H1 (cell line): Measurements from ENCODE around the gene JPH2. TPM values are rescaled to one million over a fixed set of nuclear protein-coding genes. Genes with fewer than 3 reads are reported as not detected.

Experiments
- BRCA1 ChIP-seq: IDR thresholded peaks from 2 replicates; pipeline ENCODE4 v1.6.1; 2012; ENCODE audit warnings: low read depth, low read length, improper control_type of control experiment
- CTBP2 ChIP-seq: IDR thresholded peaks from 2 replicates; pipeline ENCODE4 v1.7.0; 2011; ENCODE audit warnings: borderline replicate concordance, mild to moderate bottlenecking, moderate library complexity, mixed read lengths, low read length; ENCODE audit not compliant: insufficient read depth, insufficient read length
- EP300 ChIP-seq, 2 experiments: IDR thresholded peaks; 1 replicate in 1 of 2; 2 replicates in 1 of 2; pipeline ENCODE4 v1.6.1; 2011 to 2012; ENCODE audit warnings: low read depth in 2 of 2, low read length in 2 of 2, mild to moderate bottlenecking in 2 of 2, borderline replicate concordance in 1 of 2, inconsistent platforms in 1 of 2, moderate library complexity in 1 of 2
- MAX ChIP-seq: IDR thresholded peaks from 2 replicates; pipeline ENCODE4 v1.6.1; 2012; ENCODE audit warnings: inconsistent platforms
- POLR2AphosphoS5 ChIP-seq: IDR thresholded peaks from 2 replicates; pipeline ENCODE4 v1.6.1; 2011; ENCODE audit warnings: low read depth, low read length
- SIN3A ChIP-seq, 2 experiments: IDR thresholded peaks in 1 of 2; conservative IDR thresholded peaks in 1 of 2; 2 replicates each; pipeline ENCODE4 v1.6.1; 2011 to 2012; ENCODE audit warnings: low read length in 2 of 2, improper control_type of control experiment in 1 of 2, low read depth in 1 of 2, mild to moderate bottlenecking in 1 of 2
- ZNF274 ChIP-seq: IDR thresholded peaks from 2 replicates; pipeline ENCODE4 v1.7.0; 2012; ENCODE audit warnings: low read length, borderline replicate concordance; ENCODE audit errors: extremely low read depth
- polyA plus RNA-seq, 7 experiments: library from polyadenylated mRNA; depleted of rRNA in 3 of 7; stranded (reverse) in 5 of 7; unstranded in 2 of 7; fragments of >200 nt in 5 of 7; fragments of 200-250 nt in 2 of 7; gene quantifications; 1 replicate in 5 of 7; 2 replicates in 1 of 7; 4 replicates in 1 of 7; pipeline versions ENCODE4 v1.2.1 to v1.2.3, GENCODE V29; 2011 to 2013; ENCODE audit warnings: missing spikeins in 2 of 7, mixed read lengths in 2 of 7
- total RNA-seq: library from RNA; stranded (reverse); fragmentation: NEBNext Ultra II Directional; extraction: Animal tissue kit (Norgen Biotek cat#: 25700); gene quantifications from 2 replicates; pipeline ENCODE4 v1.2.1, GENCODE V29; 2021
- TF ChIP-seq, protein P1 (sequence below): fragments of 300-600 bp; sonication (generic); IDR thresholded peaks from 2 replicates; pipeline ENCODE4 v1.7.1; 2012; ENCODE audit warnings: low read length, moderate library complexity, mild to moderate bottlenecking, inconsistent platforms; ENCODE audit not compliant: insufficient replicate concordance

JPH2 gene
- total and polyA plus RNA-seq, 2 of the 8 experiments (the other 6 are each of a cell fraction or from before 2014, with no cell fraction given): 0.59 to 1.3 TPM

GRCh38 chr20:44066645-44067606, 120.1 kb downstream of the JPH2 start (continued):
- TF ChIP-seq, protein P1, sequence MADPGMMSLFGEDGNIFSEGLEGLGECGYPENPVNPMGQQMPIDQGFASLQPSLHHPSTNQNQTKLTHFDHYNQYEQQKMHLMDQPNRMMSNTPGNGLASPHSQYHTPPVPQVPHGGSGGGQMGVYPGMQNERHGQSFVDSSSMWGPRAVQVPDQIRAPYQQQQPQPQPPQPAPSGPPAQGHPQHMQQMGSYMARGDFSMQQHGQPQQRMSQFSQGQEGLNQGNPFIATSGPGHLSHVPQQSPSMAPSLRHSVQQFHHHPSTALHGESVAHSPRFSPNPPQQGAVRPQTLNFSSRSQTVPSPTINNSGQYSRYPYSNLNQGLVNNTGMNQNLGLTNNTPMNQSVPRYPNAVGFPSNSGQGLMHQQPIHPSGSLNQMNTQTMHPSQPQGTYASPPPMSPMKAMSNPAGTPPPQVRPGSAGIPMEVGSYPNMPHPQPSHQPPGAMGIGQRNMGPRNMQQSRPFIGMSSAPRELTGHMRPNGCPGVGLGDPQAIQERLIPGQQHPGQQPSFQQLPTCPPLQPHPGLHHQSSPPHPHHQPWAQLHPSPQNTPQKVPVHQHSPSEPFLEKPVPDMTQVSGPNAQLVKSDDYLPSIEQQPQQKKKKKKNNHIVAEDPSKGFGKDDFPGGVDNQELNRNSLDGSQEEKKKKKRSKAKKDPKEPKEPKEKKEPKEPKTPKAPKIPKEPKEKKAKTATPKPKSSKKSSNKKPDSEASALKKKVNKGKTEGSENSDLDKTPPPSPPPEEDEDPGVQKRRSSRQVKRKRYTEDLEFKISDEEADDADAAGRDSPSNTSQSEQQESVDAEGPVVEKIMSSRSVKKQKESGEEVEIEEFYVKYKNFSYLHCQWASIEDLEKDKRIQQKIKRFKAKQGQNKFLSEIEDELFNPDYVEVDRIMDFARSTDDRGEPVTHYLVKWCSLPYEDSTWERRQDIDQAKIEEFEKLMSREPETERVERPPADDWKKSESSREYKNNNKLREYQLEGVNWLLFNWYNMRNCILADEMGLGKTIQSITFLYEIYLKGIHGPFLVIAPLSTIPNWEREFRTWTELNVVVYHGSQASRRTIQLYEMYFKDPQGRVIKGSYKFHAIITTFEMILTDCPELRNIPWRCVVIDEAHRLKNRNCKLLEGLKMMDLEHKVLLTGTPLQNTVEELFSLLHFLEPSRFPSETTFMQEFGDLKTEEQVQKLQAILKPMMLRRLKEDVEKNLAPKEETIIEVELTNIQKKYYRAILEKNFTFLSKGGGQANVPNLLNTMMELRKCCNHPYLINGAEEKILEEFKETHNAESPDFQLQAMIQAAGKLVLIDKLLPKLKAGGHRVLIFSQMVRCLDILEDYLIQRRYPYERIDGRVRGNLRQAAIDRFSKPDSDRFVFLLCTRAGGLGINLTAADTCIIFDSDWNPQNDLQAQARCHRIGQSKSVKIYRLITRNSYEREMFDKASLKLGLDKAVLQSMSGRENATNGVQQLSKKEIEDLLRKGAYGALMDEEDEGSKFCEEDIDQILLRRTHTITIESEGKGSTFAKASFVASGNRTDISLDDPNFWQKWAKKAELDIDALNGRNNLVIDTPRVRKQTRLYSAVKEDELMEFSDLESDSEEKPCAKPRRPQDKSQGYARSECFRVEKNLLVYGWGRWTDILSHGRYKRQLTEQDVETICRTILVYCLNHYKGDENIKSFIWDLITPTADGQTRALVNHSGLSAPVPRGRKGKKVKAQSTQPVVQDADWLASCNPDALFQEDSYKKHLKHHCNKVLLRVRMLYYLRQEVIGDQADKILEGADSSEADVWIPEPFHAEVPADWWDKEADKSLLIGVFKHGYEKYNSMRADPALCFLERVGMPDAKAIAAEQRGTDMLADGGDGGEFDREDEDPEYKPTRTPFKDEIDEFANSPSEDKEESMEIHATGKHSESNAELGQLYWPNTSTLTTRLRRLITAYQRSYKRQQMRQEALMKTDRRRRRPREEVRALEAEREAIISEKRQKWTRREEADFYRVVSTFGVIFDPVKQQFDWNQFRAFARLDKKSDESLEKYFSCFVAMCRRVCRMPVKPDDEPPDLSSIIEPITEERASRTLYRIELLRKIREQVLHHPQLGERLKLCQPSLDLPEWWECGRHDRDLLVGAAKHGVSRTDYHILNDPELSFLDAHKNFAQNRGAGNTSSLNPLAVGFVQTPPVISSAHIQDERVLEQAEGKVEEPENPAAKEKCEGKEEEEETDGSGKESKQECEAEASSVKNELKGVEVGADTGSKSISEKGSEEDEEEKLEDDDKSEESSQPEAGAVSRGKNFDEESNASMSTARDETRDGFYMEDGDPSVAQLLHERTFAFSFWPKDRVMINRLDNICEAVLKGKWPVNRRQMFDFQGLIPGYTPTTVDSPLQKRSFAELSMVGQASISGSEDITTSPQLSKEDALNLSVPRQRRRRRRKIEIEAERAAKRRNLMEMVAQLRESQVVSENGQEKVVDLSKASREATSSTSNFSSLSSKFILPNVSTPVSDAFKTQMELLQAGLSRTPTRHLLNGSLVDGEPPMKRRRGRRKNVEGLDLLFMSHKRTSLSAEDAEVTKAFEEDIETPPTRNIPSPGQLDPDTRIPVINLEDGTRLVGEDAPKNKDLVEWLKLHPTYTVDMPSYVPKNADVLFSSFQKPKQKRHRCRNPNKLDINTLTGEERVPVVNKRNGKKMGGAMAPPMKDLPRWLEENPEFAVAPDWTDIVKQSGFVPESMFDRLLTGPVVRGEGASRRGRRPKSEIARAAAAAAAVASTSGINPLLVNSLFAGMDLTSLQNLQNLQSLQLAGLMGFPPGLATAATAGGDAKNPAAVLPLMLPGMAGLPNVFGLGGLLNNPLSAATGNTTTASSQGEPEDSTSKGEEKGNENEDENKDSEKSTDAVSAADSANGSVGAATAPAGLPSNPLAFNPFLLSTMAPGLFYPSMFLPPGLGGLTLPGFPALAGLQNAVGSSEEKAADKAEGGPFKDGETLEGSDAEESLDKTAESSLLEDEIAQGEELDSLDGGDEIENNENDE: no peak
- TF ChIP-seq EP300 (IDR thresholded peaks at IDR 0.05; ENCODE audit: borderline replicate concordance in 1 of 2, low read depth in 2 of 2, low read length in 2 of 2): no peak
- TF ChIP-seq MAX: no peak
- no peak for TF ChIP-seq CTBP2
- no peak for TF ChIP-seq SIN3A (conservative IDR thresholded peaks at IDR 0.05 in 1 of 2, IDR thresholded peaks at IDR 0.05 in 1 of 2; ENCODE audit: low read depth in 1 of 2, low read length in 2 of 2)
- TF ChIP-seq ZNF274: no peak
- TF ChIP-seq BRCA1: no peak
- no peak for TF ChIP-seq POLR2AphosphoS5
